Measurements from ENCODE around the gene L3MBTL2.

Gene L3MBTL2

DNA sequence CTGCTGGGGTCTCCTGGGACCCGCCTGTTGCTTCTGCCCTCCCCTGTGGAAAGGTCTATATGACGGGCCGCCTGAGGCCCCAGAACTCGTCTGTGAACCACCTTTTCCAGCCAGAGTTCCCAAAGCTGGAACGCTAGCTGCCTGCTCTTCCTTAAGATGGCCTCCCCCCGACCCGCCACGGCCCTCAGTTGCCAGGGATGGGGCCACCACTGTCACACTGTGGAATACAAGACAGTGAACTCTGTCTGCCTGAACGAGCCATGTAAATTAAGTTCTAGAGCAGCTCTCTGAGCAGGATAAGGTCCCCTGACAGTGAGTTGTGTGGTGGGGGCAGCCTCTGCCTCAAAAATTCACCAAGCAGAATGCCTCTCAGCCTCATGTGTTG is 25.3 kb downstream of the L3MBTL2 start:
- no peak overlapping the region for H2AFZ ChIP-seq (ENCODE audit: low read depth, low read length)
- no peaks in the 10 kb centered on the region for H4K20me1 ChIP-seq (ENCODE audit: insufficient read depth, low read length)
- H3K79me2 ChIP-seq (ENCODE audit: low read length): no peaks in the 10 kb centered on the region
- no peak overlapping the region for H3K4me3 ChIP-seq (ENCODE audit: low read length)
- H3K36me3 ChIP-seq (replicated peaks; ENCODE audit: low read depth, low read length): peaks cover 29% of the 10 kb centered on the region
- no peak overlapping the region for H3K4me2 ChIP-seq (ENCODE audit: low read length)
- no peak overlapping the region for H3K27ac ChIP-seq (ENCODE audit: low read length)
- H3K27me3 ChIP-seq (ENCODE audit: low read depth, low read length): no peaks in the 10 kb centered on the region
- H3K4me1 ChIP-seq (ENCODE audit: low read length): no peaks in the 10 kb centered on the region
- H3K9me3 ChIP-seq (ENCODE audit: insufficient read depth, low read length): no peaks in the 10 kb centered on the region
- TF ChIP-seq, protein P1, sequence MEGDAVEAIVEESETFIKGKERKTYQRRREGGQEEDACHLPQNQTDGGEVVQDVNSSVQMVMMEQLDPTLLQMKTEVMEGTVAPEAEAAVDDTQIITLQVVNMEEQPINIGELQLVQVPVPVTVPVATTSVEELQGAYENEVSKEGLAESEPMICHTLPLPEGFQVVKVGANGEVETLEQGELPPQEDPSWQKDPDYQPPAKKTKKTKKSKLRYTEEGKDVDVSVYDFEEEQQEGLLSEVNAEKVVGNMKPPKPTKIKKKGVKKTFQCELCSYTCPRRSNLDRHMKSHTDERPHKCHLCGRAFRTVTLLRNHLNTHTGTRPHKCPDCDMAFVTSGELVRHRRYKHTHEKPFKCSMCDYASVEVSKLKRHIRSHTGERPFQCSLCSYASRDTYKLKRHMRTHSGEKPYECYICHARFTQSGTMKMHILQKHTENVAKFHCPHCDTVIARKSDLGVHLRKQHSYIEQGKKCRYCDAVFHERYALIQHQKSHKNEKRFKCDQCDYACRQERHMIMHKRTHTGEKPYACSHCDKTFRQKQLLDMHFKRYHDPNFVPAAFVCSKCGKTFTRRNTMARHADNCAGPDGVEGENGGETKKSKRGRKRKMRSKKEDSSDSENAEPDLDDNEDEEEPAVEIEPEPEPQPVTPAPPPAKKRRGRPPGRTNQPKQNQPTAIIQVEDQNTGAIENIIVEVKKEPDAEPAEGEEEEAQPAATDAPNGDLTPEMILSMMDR (IDR thresholded peaks at IDR 0.05; ENCODE audit: low read depth, low read length): no peak
- no peak for TF ChIP-seq EZH2phosphoT487 (IDR thresholded peaks at IDR 0.05; ENCODE audit: low read depth)
- H3K9ac ChIP-seq (ENCODE audit: low read length): no peak overlapping the region

DNA sequence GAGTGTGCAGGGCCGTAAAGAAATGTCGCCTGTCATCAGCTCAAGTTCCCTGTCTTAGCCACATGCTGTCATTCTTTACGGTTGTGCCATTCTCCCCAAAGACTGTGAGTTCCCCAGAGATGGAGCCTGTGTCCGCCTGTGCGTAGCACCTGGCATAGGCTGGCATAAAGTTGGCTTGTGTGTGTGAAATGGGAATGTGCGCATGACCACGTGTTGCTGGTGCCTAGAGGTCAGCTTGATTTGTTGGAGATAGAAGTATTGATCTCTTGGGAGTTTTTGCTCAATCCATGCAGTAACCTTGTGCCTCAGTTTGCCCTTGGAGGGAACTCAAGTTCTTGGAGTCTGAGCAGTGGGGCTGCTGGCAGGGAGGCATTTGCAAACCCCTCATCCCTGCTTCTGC is 26.3 kb downstream of the L3MBTL2 start:
- Histone ChIP-seq H3K27me3 (ENCODE audit: low read depth, low read length) (no peaks in the 10 kb centered on the region), H3K36me3 (replicated peaks; ENCODE audit: low read depth, low read length) (peaks cover 22% of the 10 kb centered on the region)
- TF ChIP-seq, protein P1 (IDR thresholded peaks at IDR 0.05; ENCODE audit: low read depth, low read length): no peak
- TF ChIP-seq EZH2phosphoT487 (IDR thresholded peaks at IDR 0.05; ENCODE audit: low read depth): no peak

DNA sequence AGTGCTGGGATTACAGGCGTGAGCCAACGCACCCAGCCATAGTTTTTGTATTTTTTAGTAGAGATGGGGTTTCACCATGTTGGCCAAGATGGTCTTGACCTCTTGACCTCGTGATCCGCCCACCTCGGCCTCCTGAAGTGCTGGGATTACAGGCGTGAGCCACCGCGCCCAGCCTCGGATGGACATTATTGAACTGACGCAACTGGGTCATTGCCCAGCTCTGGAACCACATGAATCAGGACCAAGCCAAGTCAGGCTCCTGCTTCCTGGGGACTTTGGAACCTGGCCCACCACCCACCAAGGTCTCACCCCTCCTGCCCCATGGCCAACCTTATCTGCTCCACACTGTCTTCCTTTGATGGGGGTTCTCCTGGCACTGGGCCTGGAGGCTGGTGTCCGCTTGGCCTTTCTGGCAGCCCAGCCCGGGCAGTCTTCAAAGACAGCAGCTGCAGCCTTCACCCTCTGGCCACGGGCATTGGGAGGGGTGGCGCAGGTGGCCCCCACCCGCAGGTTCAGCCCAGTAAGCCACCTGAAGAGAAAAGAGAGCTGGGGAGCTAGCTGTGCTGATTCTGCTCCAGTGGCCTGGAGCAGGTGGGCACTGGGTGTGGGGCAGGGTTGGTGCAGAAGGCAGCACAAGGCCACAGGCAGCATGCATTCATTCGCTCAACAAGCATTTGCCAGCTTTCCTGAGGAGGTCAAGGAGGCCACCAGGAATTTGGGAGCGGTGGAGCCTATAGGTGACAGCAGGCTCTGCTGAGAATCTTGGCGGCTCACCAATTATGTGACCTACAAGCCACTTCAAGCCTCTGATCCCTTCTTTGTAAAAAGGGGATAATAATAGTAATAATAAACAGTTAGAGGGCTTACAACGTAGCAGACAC is 29.9 kb downstream of the L3MBTL2 start:
- H4K20me1 ChIP-seq (ENCODE audit: insufficient read depth, low read length): no peaks in the 10 kb centered on the region
- H3K79me2 ChIP-seq (ENCODE audit: low read length): no peaks in the 10 kb centered on the region
- no peak overlapping the region for H3K4me2 ChIP-seq (ENCODE audit: low read length)
- H2AFZ ChIP-seq (ENCODE audit: low read depth, low read length): no peak overlapping the region
- no peaks in the 10 kb centered on the region for H3K9me3 ChIP-seq (ENCODE audit: insufficient read depth, low read length)
- H3K27ac ChIP-seq (ENCODE audit: low read length): no peak overlapping the region
- H3K9ac ChIP-seq (ENCODE audit: low read length): no peak overlapping the region
- TF ChIP-seq EZH2phosphoT487 (IDR thresholded peaks at IDR 0.05; ENCODE audit: low read depth): no peak
- TF ChIP-seq, protein P1 (IDR thresholded peaks at IDR 0.05; ENCODE audit: low read depth, low read length): no peak
- H3K4me3 ChIP-seq (ENCODE audit: low read length): no peak overlapping the region
- H3K4me1 ChIP-seq (ENCODE audit: low read length): peaks cover 9% of the 10 kb centered on the region; the same call in 1 of the 2 replicates
- H3K36me3 ChIP-seq (replicated peaks; ENCODE audit: low read depth, low read length): no peaks in the 10 kb centered on the region
- H3K27me3 ChIP-seq (ENCODE audit: low read depth, low read length): no peaks in the 10 kb centered on the region

More for the DNA sequence above, 26.3 kb downstream of the L3MBTL2 start:
- no peaks in the 10 kb centered on the region for H3K9me3 ChIP-seq (ENCODE audit: insufficient read depth, low read length)
- H4K20me1 ChIP-seq (ENCODE audit: insufficient read depth, low read length): no peaks in the 10 kb centered on the region
- no peak overlapping the region for H3K4me2 ChIP-seq (ENCODE audit: low read length)
- H2AFZ ChIP-seq (ENCODE audit: low read depth, low read length): no peak overlapping the region
- no peaks in the 10 kb centered on the region for H3K4me1 ChIP-seq (ENCODE audit: low read length)
- no peak overlapping the region for H3K27ac ChIP-seq (ENCODE audit: low read length)
- H3K79me2 ChIP-seq (ENCODE audit: low read length): no peaks in the 10 kb centered on the region
- no peak overlapping the region for H3K9ac ChIP-seq (ENCODE audit: low read length)
- no peak overlapping the region for H3K4me3 ChIP-seq (ENCODE audit: low read length)

GRCh38 chr22:41237036-41237706 is 32.1 kb downstream of the L3MBTL2 start:
- Histone ChIP-seq H2AFZ (ENCODE audit: low read depth, low read length) (peak overlapping the region; percentile 89), H3K27me3 (ENCODE audit: low read depth, low read length) (no peaks in the 10 kb centered on the region), H3K27ac (ENCODE audit: low read length) (no peak overlapping the region), H4K20me1 (ENCODE audit: insufficient read depth, low read length) (no peaks in the 10 kb centered on the region), H3K9me3 (ENCODE audit: insufficient read depth, low read length) (no peaks in the 10 kb centered on the region), H3K4me2 (ENCODE audit: low read length) (peak overlapping the region; percentile 94), H3K4me1 (ENCODE audit: low read length) (peaks cover 9% of the 10 kb centered on the region; the same call in 1 of the 2 replicates), H3K79me2 (ENCODE audit: low read length) (no peaks in the 10 kb centered on the region), H3K36me3 (replicated peaks; ENCODE audit: low read depth, low read length) (no peaks in the 10 kb centered on the region), H3K4me3 (ENCODE audit: low read length) (peak overlapping the region; percentile 81), H3K9ac (ENCODE audit: low read length) (peak overlapping the region; percentile 60)
- no peak for TF ChIP-seq EZH2phosphoT487 (IDR thresholded peaks at IDR 0.05; ENCODE audit: low read depth)
- TF ChIP-seq, protein P1 (IDR thresholded peaks at IDR 0.05; ENCODE audit: low read depth, low read length): no peak

Measured in OCI-LY3 (cell line).